Fibroblast of pulmonary artery (primary cell): Measurements from ENCODE around the gene TBCD.
"Not testable (repeated sequence)": the region's sequence is repeated elsewhere in the genome, so short reads cannot be mapped to it uniquely, and the experiment has no call there.

Experiments
- DNase-seq: peaks from one replicate; pipeline ENCODE4 v3.0.0-alpha.2; 2010; ENCODE audit warnings: low read depth
- H3K4me3 ChIP-seq: replicated peaks from 2 replicates; pipeline ENCODE4 v1.5.1; 2011; ENCODE audit warnings: low read depth, mild to moderate bottlenecking, control low read depth, low read length, moderate library complexity
- TF ChIP-seq, protein P1 (sequence below): IDR thresholded peaks from 2 replicates; pipeline ENCODE4 v1.5.1; 2011; ENCODE audit warnings: mild to moderate bottlenecking, control low read depth, low read length, inconsistent platforms; ENCODE audit errors: missing control alignments

The TBCD gene

DNA sequence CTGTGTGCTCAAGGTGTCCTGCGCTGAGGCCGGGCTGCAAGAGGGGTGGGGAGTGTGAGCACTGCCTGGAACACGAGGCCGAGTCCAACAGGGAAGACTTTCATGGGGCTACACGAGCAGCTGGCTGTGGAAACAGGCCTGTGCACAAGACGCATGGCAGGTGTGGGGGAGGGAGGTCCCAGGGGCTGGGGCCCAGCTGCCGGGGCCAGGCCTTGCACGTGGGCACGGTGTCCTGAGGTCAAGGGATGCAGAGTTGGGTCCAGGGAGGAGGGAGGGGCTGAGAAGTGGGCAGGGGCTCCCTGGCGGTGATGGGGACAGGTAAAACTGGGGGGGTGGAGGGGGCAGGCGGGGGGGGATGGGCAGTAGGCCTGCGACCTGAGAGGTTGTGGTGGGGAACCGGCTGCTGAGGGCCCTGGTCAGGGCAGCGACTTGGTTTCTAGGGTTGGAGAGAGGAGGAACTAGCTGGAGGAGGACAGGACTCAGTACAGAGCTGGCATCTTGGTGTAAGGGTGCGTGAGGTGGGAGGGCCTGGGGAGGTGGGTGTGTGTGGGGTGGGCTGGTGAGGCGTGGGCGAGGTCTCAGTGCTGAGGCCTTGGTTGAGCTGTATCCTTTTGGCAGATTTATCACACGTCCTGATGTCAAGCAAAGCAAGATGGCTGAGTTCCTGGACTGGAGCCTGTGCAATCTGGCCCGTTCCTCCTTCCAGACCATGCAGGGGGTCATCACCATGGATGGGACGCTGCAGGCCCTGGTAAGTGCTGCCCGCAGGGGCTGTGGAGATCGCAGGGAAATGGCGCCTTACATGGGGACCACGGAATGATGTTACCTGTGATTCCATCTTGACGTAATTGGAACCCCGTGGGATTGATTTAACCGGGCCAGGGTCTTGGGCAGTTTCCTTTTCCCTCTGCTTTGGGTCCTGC lies 29.4 kb downstream of the TBCD start:
- H3K4me3 ChIP-seq = no peak overlapping the region
- TF ChIP-seq, protein P1, sequence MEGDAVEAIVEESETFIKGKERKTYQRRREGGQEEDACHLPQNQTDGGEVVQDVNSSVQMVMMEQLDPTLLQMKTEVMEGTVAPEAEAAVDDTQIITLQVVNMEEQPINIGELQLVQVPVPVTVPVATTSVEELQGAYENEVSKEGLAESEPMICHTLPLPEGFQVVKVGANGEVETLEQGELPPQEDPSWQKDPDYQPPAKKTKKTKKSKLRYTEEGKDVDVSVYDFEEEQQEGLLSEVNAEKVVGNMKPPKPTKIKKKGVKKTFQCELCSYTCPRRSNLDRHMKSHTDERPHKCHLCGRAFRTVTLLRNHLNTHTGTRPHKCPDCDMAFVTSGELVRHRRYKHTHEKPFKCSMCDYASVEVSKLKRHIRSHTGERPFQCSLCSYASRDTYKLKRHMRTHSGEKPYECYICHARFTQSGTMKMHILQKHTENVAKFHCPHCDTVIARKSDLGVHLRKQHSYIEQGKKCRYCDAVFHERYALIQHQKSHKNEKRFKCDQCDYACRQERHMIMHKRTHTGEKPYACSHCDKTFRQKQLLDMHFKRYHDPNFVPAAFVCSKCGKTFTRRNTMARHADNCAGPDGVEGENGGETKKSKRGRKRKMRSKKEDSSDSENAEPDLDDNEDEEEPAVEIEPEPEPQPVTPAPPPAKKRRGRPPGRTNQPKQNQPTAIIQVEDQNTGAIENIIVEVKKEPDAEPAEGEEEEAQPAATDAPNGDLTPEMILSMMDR = no peak
- no peak for DNase-seq

DNA sequence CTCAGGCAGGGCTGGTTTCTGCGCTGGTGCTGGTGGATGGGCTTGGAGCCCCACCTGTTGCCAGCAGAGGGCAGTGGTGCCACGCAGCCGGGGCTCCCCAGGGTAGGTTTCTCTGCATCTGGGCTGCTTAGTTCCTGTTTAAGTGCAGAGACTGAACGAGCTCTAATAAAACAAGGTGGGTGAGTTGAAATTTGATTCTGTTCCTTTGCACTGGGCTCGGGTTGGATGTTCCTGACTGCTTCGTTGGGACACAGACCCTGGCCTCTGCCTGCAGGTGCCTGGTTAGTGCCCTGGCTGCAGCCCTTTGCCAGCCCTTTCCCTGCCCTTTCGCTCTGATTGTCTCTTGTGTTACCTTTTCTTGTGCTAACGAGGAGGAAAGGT lies 30.0 kb downstream of the TBCD start:
- TF ChIP-seq, protein P1 = peak; percentile 99
- peak; percentile 78 for DNase-seq
- no peak overlapping the region for H3K4me3 ChIP-seq

DNA sequence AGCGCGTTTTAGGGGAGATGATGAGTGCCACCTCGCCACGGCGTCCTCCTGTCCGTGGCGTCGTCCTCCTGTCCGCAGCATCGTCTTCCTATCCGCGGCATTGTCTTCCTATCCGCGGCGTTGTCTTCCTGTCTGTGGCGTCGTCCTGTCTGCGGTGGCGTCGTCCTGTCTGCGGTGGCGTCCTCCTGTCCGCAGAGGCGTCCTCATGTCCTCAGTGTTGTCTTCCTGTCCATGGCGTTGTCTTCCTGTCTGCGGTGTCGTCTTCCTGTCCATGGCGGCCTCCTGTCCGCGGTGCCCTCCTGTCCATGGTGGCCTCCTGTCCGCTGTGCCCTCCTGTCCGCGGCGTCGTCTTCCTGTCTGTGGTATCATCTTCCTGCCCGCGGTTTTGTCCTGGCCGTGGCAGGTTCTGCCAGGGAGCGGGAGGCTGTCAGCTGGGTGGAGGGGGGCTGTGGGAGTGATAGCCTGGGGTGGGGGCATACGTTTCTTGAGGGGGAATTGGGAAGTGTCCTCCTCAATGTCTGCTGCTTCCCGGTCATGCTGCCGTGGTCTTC lies 30.9 kb downstream of the TBCD start:
- no peak overlapping the region for H3K4me3 ChIP-seq
- DNase-seq = no peak
- TF ChIP-seq, protein P1 = no peak

DNA sequence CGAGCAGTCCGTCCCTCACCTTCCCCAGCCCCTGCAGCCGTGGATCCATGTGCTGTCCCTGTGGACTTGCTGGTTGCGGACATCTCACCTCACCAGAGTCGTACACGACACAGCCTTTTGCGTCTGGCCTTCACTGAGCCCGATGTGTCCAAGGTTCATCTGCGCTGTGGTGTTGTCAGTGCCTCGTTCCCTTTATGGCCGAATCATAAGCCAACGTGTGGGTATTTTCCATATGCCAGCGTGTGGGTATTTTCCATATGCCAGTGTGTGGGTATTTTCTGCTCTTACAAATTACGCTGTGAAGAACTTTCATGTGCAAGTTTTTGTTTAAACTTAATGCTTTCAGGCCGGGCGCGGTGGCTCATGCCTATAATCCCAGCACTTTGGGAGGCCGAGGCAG lies 31.6 kb downstream of the TBCD start:
- no peak overlapping the region for H3K4me3 ChIP-seq
- no peak for DNase-seq
- TF ChIP-seq, protein P1 = no peak

DNA sequence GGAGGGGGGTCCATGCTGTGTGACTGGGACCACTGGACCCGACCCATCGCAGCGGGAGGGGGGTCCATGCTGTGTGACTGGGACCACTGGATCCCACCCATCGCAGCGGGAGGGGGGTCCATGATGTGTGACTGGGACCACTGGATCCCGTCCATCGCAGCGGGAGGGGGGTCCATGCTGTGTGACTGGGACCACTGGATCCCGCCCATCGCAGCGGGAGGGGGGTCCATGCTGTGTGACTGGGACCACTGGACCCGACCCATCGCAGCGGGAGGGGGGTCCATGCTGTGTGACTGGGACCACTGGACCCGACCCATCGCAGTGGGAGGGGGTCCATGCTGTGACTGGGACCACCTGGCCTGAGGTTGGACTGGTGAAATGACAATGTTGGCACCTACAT lies 33.7 kb downstream of the TBCD start:
- DNase-seq = not testable (repeated sequence)

DNA sequence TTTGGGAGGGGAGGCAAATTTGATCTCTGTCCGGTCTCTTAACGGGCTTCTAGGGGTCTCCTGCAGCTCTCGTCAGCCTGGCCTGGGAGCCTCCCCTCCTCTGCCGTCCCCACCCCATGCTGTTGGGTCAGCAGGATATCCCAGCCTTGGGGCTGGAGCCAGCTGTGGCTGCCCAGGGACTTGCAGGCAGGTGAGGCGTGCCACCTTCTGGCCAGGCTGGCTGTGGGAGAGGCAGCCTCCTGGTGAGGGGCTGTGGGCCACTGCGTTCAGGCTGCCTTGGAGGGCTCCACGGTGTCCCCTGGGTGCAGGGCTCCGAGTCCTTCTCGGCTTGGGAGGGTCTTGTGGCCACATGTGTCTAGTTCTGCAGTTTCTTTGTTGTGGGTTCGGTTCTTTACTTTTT lies 34.6 kb downstream of the TBCD start:
- TF ChIP-seq, protein P1 = no peak
- DNase-seq = no peak
- no peak overlapping the region for H3K4me3 ChIP-seq

More for the DNA sequence above, 33.7 kb downstream of the TBCD start:
- H3K4me3 ChIP-seq = not testable (repeated sequence)

DNA sequence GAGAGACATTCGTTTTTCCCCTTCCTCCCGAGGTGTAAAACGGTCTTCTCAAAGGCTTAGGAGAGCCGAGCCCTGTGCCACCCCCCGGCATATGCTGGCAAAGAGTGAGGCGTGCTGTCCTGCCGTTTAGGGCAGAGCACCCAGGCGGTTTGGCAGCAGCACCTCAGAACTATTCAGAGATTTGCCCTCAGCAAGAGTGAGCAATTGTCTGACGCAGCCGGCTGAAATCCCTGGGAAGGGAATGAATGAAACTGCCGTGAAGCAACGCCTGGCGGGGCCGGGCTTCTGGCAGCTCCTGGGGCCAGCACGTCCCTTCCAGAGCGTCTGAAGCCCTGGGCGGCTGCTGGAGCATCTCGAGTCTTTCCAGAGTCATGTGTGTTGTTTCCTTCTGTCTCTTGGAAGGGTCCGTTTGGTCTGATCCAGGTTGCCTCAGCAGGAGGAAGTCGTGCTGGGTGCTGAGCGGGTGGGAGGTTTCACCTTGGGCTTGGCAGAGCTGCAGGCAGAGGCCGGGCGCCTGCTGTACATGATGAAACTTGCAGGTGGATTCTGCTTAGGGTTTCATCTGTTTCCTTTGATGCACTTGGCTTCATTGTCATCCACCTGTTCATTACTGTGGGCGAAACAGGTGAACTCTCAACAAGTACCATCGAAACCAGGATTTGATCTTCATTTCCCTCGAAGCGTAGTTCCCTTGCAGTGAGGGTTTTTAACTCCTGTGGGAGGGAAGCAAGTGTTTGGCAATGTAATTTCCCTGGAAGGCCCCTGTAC lies 35.4 kb downstream of the TBCD start:
- TF ChIP-seq, protein P1 = no peak
- H3K4me3 ChIP-seq = no peak overlapping the region
- DNase-seq = no peak
